B cell (primary cell): ENCODE results near the gene NOL3. TPM values are rescaled to one million over a fixed set of nuclear protein-coding genes. Genes with fewer than 3 reads are reported as not detected.

ENCODE experiments used
- ATAC-seq: fragments of 200-7000 bp; cut with Tn5 transposase; one replicate; pipeline ENCODE4 v1.10.0; 2021; ENCODE audit warnings: low read depth, mild to moderate bottlenecking, moderate number of reproducible peaks, moderate library complexity
- CTCF ChIA-PET: fragments of 350-600 bp; sonication (Branson Sonifier 250); formaldehyde crosslinking; loops from one replicate; lab custom pipeline; 2021; ENCODE audit warnings: antibody characterized with exemption, inconsistent platforms; lab: Charles Lee
- POLR2A ChIA-PET: fragments of 350-600 bp; sonication (Branson Sonifier 250); formaldehyde crosslinking; loops from one replicate; lab custom pipeline; 2021; ENCODE audit warnings: antibody characterized with exemption; lab: Charles Lee
- DNase-seq: peaks from one replicate; pipeline ENCODE4 v3.0.0; 2013
- H2AFZ ChIP-seq: 2 replicates; pipeline ENCODE4 v1.6.1; 2012; ENCODE audit warnings: mild to moderate bottlenecking, low read depth, low read length; ENCODE audit not compliant: insufficient read depth, poor library complexity, severe bottlenecking
- H3K27ac ChIP-seq, 2 donors: 1 replicate in 1 of 2; 2 replicates in 1 of 2; pipeline ENCODE4 v1.5.1; 2012 to 2013; ENCODE audit warnings: low read length in 2 of 2, mild to moderate bottlenecking in 2 of 2, moderate library complexity in 1 of 2
- H3K27me3 ChIP-seq, 4 experiments: fragments of 200-600 bp in 1 of 4; sonication (generic) in 1 of 4; replicated peaks in 1 of 4; 1 replicate in 2 of 4; 2 replicates in 2 of 4; pipeline versions ENCODE4 v1.6.1 to v1.7.0; 2013 to 2016; ENCODE audit warnings: low read length in 3 of 4, mild to moderate bottlenecking in 2 of 4, mixed read lengths in 1 of 4, moderate library complexity in 1 of 4; ENCODE audit not compliant: insufficient read depth in 4 of 4, control insufficient read depth in 3 of 4; ENCODE audit errors: control extremely low read depth in 1 of 4
- H3K36me3 ChIP-seq, 2 experiments: replicated peaks in 1 of 2; 1 replicate in 1 of 2; 2 replicates in 1 of 2; pipeline versions ENCODE4 v1.6.1 to v1.7.1; 2013; ENCODE audit warnings: low read length in 1 of 2; ENCODE audit not compliant: insufficient read depth in 2 of 2, control insufficient read depth in 1 of 2; ENCODE audit errors: control extremely low read depth in 1 of 2, extremely low read depth in 1 of 2
- H3K4me1 ChIP-seq, 2 donors: fragments of 200-600 bp in 1 of 2; sonication (generic) in 1 of 2; 1 replicate in 1 of 2; 2 replicates in 1 of 2; pipeline versions ENCODE4 v1.5.1 to v1.6.1; 2013 to 2017; ENCODE audit warnings: low read length in 2 of 2; ENCODE audit not compliant: control insufficient read depth in 2 of 2, insufficient read depth in 2 of 2
- H3K4me2 ChIP-seq: replicated peaks from 2 replicates; pipeline ENCODE3; 2012; ENCODE audit warnings: mild to moderate bottlenecking, low read depth, low read length; ENCODE audit not compliant: poor library complexity, severe bottlenecking
- H3K4me3 ChIP-seq, 5 experiments: fragments of 200-600 bp in 1 of 5; sonication (generic) in 1 of 5; 1 replicate in 3 of 5; 2 replicates in 2 of 5; pipeline versions ENCODE4 v1.5.1 to v1.7.0; 2011 to 2016; ENCODE audit warnings: low read length in 4 of 5, mild to moderate bottlenecking in 4 of 5, low read depth in 2 of 5, control low read depth in 1 of 5, moderate library complexity in 1 of 5; ENCODE audit not compliant: insufficient read depth in 1 of 5; ENCODE audit errors: control extremely low read depth in 1 of 5, extremely low read depth in 1 of 5
- H3K79me2 ChIP-seq: fragments of 200-600 bp; sonication (generic); one replicate; pipeline ENCODE4 v1.6.0; 2016; ENCODE audit warnings: low read length; ENCODE audit not compliant: control insufficient read depth, insufficient read depth
- H3K9ac ChIP-seq: fragments of 200-600 bp; sonication (generic); 2 replicates; pipeline ENCODE4 v1.6.1; 2017; ENCODE audit warnings: mild to moderate bottlenecking, low read length, moderate library complexity
- H3K9me3 ChIP-seq, 3 donors: one replicate each; pipeline versions ENCODE4 v1.6.1 to v1.7.1; 2013; ENCODE audit warnings: low read length in 2 of 3; ENCODE audit not compliant: control insufficient read depth in 2 of 3, insufficient read depth in 1 of 3; ENCODE audit errors: control extremely low read depth in 1 of 3
- H4K20me1 ChIP-seq: 2 replicates; pipeline ENCODE4 v1.6.0; 2012; ENCODE audit warnings: mild to moderate bottlenecking, low read length; ENCODE audit not compliant: insufficient read depth, control insufficient read depth, poor library complexity, severe bottlenecking
- H3K27ac Mint-ChIP-seq: one replicate; pipeline ENCODE4 v1.8.0; 2021; ENCODE audit warnings: mixed read lengths
- H3K27me3 Mint-ChIP-seq: one replicate; pipeline ENCODE4 v1.8.0; 2021; ENCODE audit warnings: mixed read lengths
- H3K4me1 Mint-ChIP-seq: one replicate; pipeline ENCODE4 v1.8.0; 2021; ENCODE audit warnings: mixed read lengths
- H3K4me3 Mint-ChIP-seq: one replicate; pipeline ENCODE4 v1.8.0; 2021; ENCODE audit warnings: mixed read lengths
- H3K9me3 Mint-ChIP-seq: one replicate; pipeline ENCODE4 v1.8.0; 2022; ENCODE audit warnings: mixed read lengths; ENCODE audit not compliant: insufficient read depth
- EZH2 ChIP-seq: IDR thresholded peaks from 2 replicates; pipeline ENCODE4 v1.6.1; 2012; ENCODE audit warnings: borderline replicate concordance, low read depth, mild to moderate bottlenecking, moderate library complexity, low read length; ENCODE audit not compliant: insufficient read depth, poor library complexity, severe bottlenecking
- WGBS: methylation state at CpG from one replicate; pipeline ENCODE4 v1.1.5; 2013; ENCODE audit warnings: missing lambda C conversion rate; ENCODE audit not compliant: insufficient coverage; 5-methylcytosine and 5-hydroxymethylcytosine counted together
- intact Hi-C: fragments of 100-400 bp; cut with micrococcal nuclease; formaldehyde crosslinking; loops from one replicate; pipeline ENCODE4 v1.10.0; 2022
- polyA plus RNA-seq: library from polyadenylated mRNA; depleted of rRNA; stranded (reverse); fragments of >200 nt; gene quantifications from 2 replicates; pipeline ENCODE4 v1.2.3, GENCODE V29; 2012
- total RNA-seq, 2 donors: library from RNA; stranded (reverse); fragments of 120-200 nt in 1 of 2; gene quantifications; 1 replicate in 1 of 2; 2 replicates in 1 of 2; pipeline versions ENCODE4 v1.2.3 to v1.2.4, GENCODE V29; 2013 to 2022
- TF ChIP-seq, protein P1 (sequence below): fragments of 200-600 bp; IDR thresholded peaks from one replicate; pipeline ENCODE4 v1.8.0; 2022; ENCODE audit warnings: antibody characterized with exemption, mild to moderate bottlenecking

The NOL3 gene
- total and polyA plus RNA-seq, 2 donors (not counting 1 experiment from before 2014, with no cell fraction given) = 0.60 to 0.96 TPM

DNA sequence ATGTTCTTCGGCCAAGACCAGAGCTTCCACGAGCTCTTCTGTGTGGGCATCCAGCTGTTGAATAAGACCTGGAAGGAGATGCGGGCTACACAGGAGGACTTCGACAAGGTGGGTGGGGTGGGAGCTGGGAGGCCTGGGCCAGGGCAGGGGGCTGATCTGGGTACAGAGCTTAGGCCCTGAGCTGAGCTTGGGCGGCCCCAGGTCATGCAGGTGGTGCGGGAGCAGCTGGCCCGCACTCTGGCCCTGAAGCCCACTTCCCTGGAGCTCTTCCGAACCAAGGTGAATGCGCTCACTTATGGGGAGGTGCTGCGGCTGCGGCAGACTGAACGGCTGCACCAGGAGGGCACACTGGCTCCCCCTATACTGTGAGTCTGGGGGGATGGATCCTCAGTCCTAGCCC, 32.1 kb downstream of the NOL3 start:
- Histone ChIP-seq H3K36me3 (peaks cover 0 to 37% of the 10 kb centered on the region in 2 experiments), H2AFZ (no peak overlapping the region), H3K4me1 (no peaks in the 10 kb centered on the region), H3K79me2 (no peaks in the 10 kb centered on the region), H3K9ac (no peak overlapping the region), H3K27me3 (no peaks in the 10 kb centered on the region), H4K20me1 (peaks cover 11% of the 10 kb centered on the region), H3K4me2 (no peak overlapping the region), H3K27ac (no peak overlapping the region), H3K9me3 (no peaks in the 10 kb centered on the region), H3K4me3 (no peak overlapping the region)
- ATAC-seq (no peak), DNase-seq (no peak)
- no peak for TF ChIP-seq EZH2
- TF ChIP-seq, protein P1, sequence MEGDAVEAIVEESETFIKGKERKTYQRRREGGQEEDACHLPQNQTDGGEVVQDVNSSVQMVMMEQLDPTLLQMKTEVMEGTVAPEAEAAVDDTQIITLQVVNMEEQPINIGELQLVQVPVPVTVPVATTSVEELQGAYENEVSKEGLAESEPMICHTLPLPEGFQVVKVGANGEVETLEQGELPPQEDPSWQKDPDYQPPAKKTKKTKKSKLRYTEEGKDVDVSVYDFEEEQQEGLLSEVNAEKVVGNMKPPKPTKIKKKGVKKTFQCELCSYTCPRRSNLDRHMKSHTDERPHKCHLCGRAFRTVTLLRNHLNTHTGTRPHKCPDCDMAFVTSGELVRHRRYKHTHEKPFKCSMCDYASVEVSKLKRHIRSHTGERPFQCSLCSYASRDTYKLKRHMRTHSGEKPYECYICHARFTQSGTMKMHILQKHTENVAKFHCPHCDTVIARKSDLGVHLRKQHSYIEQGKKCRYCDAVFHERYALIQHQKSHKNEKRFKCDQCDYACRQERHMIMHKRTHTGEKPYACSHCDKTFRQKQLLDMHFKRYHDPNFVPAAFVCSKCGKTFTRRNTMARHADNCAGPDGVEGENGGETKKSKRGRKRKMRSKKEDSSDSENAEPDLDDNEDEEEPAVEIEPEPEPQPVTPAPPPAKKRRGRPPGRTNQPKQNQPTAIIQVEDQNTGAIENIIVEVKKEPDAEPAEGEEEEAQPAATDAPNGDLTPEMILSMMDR = no peak
- no peak overlapping the region for H3K27ac Mint-ChIP-seq
- ChIA-PET CTCF (no interaction called here), POLR2A (interaction anchor here (0.7 kb wide), 1 partner anchor 204 kb away, joined by 7 read pairs; no protein-coding TSS in a partner anchor)
- intact Hi-C loops = no loop called here
- 98% methylated on average over 12 of the region's 12 CpGs for WGBS
- H3K4me1 Mint-ChIP-seq = peaks cover 5% of the 10 kb centered on the region
- no peaks in the 10 kb centered on the region for H3K27me3 Mint-ChIP-seq
- no peak overlapping the region for H3K4me3 Mint-ChIP-seq
- no peaks in the 10 kb centered on the region for H3K9me3 Mint-ChIP-seq

DNA sequence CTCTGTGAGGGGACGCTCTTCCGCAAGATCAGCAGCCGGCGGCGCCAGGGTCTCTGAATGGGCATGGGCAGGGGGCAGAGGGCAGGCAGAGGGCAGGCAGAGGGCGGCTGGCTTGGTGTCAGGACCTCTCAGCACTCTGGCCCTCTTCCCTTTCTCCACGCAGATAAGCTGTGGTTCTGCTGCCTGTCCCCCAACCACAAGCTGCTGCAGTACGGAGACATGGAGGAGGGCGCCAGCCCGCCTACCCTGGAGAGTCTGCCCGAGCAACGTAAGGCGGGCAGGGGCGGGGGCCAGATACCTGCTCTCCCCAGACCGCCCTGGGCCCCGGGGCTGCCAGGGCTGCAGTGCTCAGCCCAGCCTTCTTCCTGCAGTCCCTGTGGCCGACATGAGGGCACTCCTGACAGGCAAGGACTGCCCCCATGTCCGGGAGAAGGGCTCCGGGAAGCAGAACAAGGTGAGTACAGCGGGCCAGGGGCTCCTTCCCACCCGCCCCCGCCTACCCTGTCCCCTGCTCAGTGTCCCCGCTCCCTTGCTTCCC, 32.7 kb downstream of the NOL3 start:
- peaks cover 0 to 31% of the 10 kb centered on the region in 2 experiments for H3K36me3 ChIP-seq
- H3K9me3 ChIP-seq = no peaks in the 10 kb centered on the region
- H3K4me2 ChIP-seq = no peak overlapping the region
- no peaks in the 10 kb centered on the region for H3K27me3 ChIP-seq
- Mint-ChIP-seq H3K27me3 (no peaks in the 10 kb centered on the region), H3K27ac (no peak overlapping the region), H3K4me1 (peaks cover 5% of the 10 kb centered on the region), H3K4me3 (no peak overlapping the region), H3K9me3 (no peaks in the 10 kb centered on the region)
- 95% methylated on average over 23 of the region's 23 CpGs for WGBS
- peaks cover 5% of the 10 kb centered on the region for H4K20me1 ChIP-seq
- DNase-seq (no peak), ATAC-seq (no peak)
- ChIA-PET CTCF (no interaction called here), POLR2A (no interaction called here)
- no peak overlapping the region for H3K27ac ChIP-seq
- no peaks in the 10 kb centered on the region for H3K79me2 ChIP-seq
- H3K4me3 ChIP-seq = no peak overlapping the region
- TF ChIP-seq, protein P1 = no peak
- no peak for TF ChIP-seq EZH2
- H3K4me1 ChIP-seq = no peaks in the 10 kb centered on the region
- no peak overlapping the region for H3K9ac ChIP-seq
- intact Hi-C loops = no loop called here
- no peak overlapping the region for H2AFZ ChIP-seq
